Psoas muscle (tissue), 8 donors: ENCODE results near the gene SPRED1. TPM values are rescaled to one million over a fixed set of nuclear protein-coding genes. Genes with fewer than 3 reads are reported as not detected.

ENCODE experiments used
- ATAC-seq, 4 donors: fragments of 200-7000 bp; cut with Tn5 transposase; one replicate each; pipeline ENCODE4 v1.9.1; 2020; ENCODE audit warnings: moderate library complexity in 3 of 4, mild to moderate bottlenecking in 2 of 4
- DNase-seq, 2 donors: peaks; one replicate each; pipeline ENCODE4 v3.0.0-alpha.2; 2020
- H3K27ac ChIP-seq: fragments of 200-600 bp; one replicate; pipeline ENCODE4 v1.8.0; 2022
- H3K27me3 ChIP-seq, 3 donors: fragments of 200-600 bp in 1 of 3; one replicate each; pipeline versions ENCODE4 v1.6.1 to v1.8.0; 2013 to 2022; ENCODE audit warnings: low read length in 2 of 3, mild to moderate bottlenecking in 2 of 3, moderate library complexity in 1 of 3; ENCODE audit not compliant: insufficient read depth in 3 of 3
- H3K36me3 ChIP-seq, 2 donors: fragments of 200-600 bp in 1 of 2; one replicate each; pipeline versions ENCODE4 v1.6.1 to v1.8.0; 2013 to 2022; ENCODE audit warnings: low read depth in 1 of 2, mild to moderate bottlenecking in 1 of 2, moderate library complexity in 1 of 2; ENCODE audit not compliant: insufficient read depth in 1 of 2
- H3K4me1 ChIP-seq: fragments of 200-600 bp; one replicate; pipeline ENCODE4 v1.8.0; 2022
- H3K4me3 ChIP-seq: fragments of 200-600 bp; one replicate; pipeline ENCODE4 v1.8.0; 2022; ENCODE audit warnings: mild to moderate bottlenecking
- H3K9me3 ChIP-seq: fragments of 200-600 bp; one replicate; pipeline ENCODE4 v1.8.0; 2022
- CTCF ChIP-seq: fragments of 200-600 bp; IDR thresholded peaks from one replicate; pipeline ENCODE4 v1.8.0; 2022; ENCODE audit warnings: antibody characterized with exemption
- WGBS, 3 donors: extraction: QIAGEN DNeasy Blood & Tissue Kit; methylation state at CpG; one replicate each; pipeline versions ENCODE4 v1.1.6 to v1.1.7; 2013; 5-methylcytosine and 5-hydroxymethylcytosine counted together
- intact Hi-C, 2 donors: fragments of 100-400 bp; cut with DNase I; formaldehyde crosslinking; loops; one replicate each; pipeline versions ENCODE4 v1.11.0 to v1.14.2; 2022
- polyA plus RNA-seq, 3 donors: library from polyadenylated mRNA; stranded (reverse); fragments of 200-250 nt; gene quantifications; one replicate each; pipeline ENCODE4 v1.2.3, GENCODE V29; 2013
- total RNA-seq, 4 donors: library from RNA; stranded (reverse); fragmentation: NEBNext Ultra II Directional in 2 of 4; extraction: Animal tissue kit (Norgen Biotek cat#: 25700) in 2 of 4; gene quantifications; one replicate each; pipeline versions ENCODE4 v1.2.1 to v1.2.4, GENCODE V29; 2021 to 2023
- donor health status: healthy with polysubstance abuse.
- donor health status: DM: no; HTN: no; CAD: no; lungs with moderate emphysema.
- donor health status: Bipolar disorder and iron deficiency.
- donor health status: healthy.
- donor health status: DM: yes; HTN: yes; CAD: no.
- donor health status: DM: no; HTN: no; CAD: no.
- donor health status: DM: no; HTN: no; CAD: no.
- donor health status: DM: yes; HTN: yes; CAD: no.

SPRED1 gene
- total and polyA plus RNA-seq, 7 donors = 0.98 to 7.1 (median 4.2) TPM

GRCh38 chr15:38312190-38312589 lies 59.6 kb downstream of the SPRED1 start:
- no peak overlapping the region for H3K27ac ChIP-seq
- intact Hi-C loops = no loop called here
- DNase-seq (no peak), ATAC-seq (no peak)
- no peak for TF ChIP-seq CTCF
- no peaks in the 10 kb centered on the region for H3K36me3 ChIP-seq
- no peaks in the 10 kb centered on the region for H3K4me1 ChIP-seq
- no peaks in the 10 kb centered on the region for H3K9me3 ChIP-seq
- H3K27me3 ChIP-seq = no peaks in the 10 kb centered on the region
- WGBS, 3 donors = 76 to 87% (median 83%) methylated on average over 3 of the region's 3 CpGs
- H3K4me3 ChIP-seq = no peak overlapping the region

- 75 to 84% (median 76%) methylated on average over 2 of the region's 2 CpGs for WGBS, 3 donors
Measured at GRCh38 chr15:38316311-38316710, 63.7 kb downstream of the SPRED1 start.

GRCh38 chr15:38320181-38320580 lies 67.5 kb downstream of the SPRED1 start:
- no peak overlapping the region for H3K4me3 ChIP-seq
- peaks cover 0 to 14% of the 10 kb centered on the region in 2 donors for H3K36me3 ChIP-seq
- no peak overlapping the region for H3K27ac ChIP-seq
- intact Hi-C loops = loop anchor here in 1 of 2 donors (10.0 kb wide), 1 partner anchor 55 kb away; no protein-coding TSS in a partner anchor
- ATAC-seq (no peak), DNase-seq (no peak)
- H3K4me1 ChIP-seq = no peaks in the 10 kb centered on the region
- no peaks in the 10 kb centered on the region for H3K27me3 ChIP-seq
- TF ChIP-seq CTCF = no peak
- H3K9me3 ChIP-seq = no peaks in the 10 kb centered on the region

More at GRCh38 chr15:38316311-38316710, 63.7 kb downstream of the SPRED1 start:
- Histone ChIP-seq H3K9me3 (no peaks in the 10 kb centered on the region), H3K27me3 (no peaks in the 10 kb centered on the region), H3K4me3 (no peak overlapping the region), H3K36me3 (no peaks in the 10 kb centered on the region), H3K27ac (no peak overlapping the region), H3K4me1 (no peaks in the 10 kb centered on the region)
- DNase-seq (no peak), ATAC-seq (no peak)
- intact Hi-C loops = no loop called here
- no peak for TF ChIP-seq CTCF

GRCh38 chr15:38320866-38321265 lies 68.2 kb downstream of the SPRED1 start:
- TF ChIP-seq CTCF = no peak
- Histone ChIP-seq H3K27ac (no peak overlapping the region), H3K36me3 (peaks cover 0 to 21% of the 10 kb centered on the region in 2 donors), H3K27me3 (no peaks in the 10 kb centered on the region), H3K9me3 (no peaks in the 10 kb centered on the region), H3K4me1 (no peaks in the 10 kb centered on the region), H3K4me3 (no peak overlapping the region)
- 69 to 72% (median 70%) methylated on average over 2 of the region's 2 CpGs for whole genome bisulfite sequencing, 3 donors
- intact Hi-C loops = loop anchor here in 1 of 2 donors (10.0 kb wide), 1 partner anchor 56 kb away; no protein-coding TSS in a partner anchor
- ATAC-seq (no peak), DNase-seq (no peak)

- no peak overlapping the region for H3K27ac ChIP-seq
- intact Hi-C loops = loop anchor here in 1 of 2 donors (10.0 kb wide), 1 partner anchor 59 kb away; no protein-coding TSS in a partner anchor
- TF ChIP-seq CTCF = no peak
- H3K27me3 ChIP-seq = no peaks in the 10 kb centered on the region
- H3K36me3 ChIP-seq = peaks cover 0 to 31% of the 10 kb centered on the region in 2 donors
- no peak overlapping the region for H3K4me3 ChIP-seq
- ATAC-seq (no peak), DNase-seq (no peak)
- no peaks in the 10 kb centered on the region for H3K4me1 ChIP-seq
- 76 to 79% (median 76%) methylated on average over 4 of the region's 4 CpGs for WGBS, 3 donors
- no peaks in the 10 kb centered on the region for H3K9me3 ChIP-seq
Measured at GRCh38 chr15:38323895-38324294, 71.3 kb downstream of the SPRED1 start.
